Astrocyte (in vitro differentiated cells and primary cell): ENCODE results near the gene CSMD2. TPM values are rescaled to one million over a fixed set of nuclear protein-coding genes. Genes with fewer than 3 reads are reported as not detected.

Source experiments
- DNase-seq: peaks from one replicate; pipeline ENCODE4 v3.0.0-alpha.2; 2010; ENCODE audit warnings: low read depth
- FAIRE-seq: peaks from 2 replicates; lab custom pipeline; 2011; peaks lifted over from hg19 to GRCh38; lab: Jason Lieb, UNC
- H2AFZ ChIP-seq: 2 replicates; pipeline ENCODE4 v1.6.0; 2012; ENCODE audit warnings: low read depth, low read length, inconsistent platforms
- H3K27ac ChIP-seq: 2 replicates; pipeline ENCODE4 v1.5.1; 2011; ENCODE audit warnings: low read depth, low read length, inconsistent platforms
- H3K27me3 ChIP-seq: 2 replicates; pipeline ENCODE4 v1.6.0; 2011; ENCODE audit warnings: low read length, inconsistent platforms; ENCODE audit not compliant: insufficient read depth
- H3K36me3 ChIP-seq: 2 replicates; pipeline ENCODE4 v1.5.1; 2011; ENCODE audit warnings: low read length, inconsistent platforms; ENCODE audit not compliant: insufficient read depth
- H3K4me1 ChIP-seq: 2 replicates; pipeline ENCODE4 v1.5.1; 2011; ENCODE audit warnings: low read length, inconsistent platforms; ENCODE audit not compliant: insufficient read depth
- H3K4me2 ChIP-seq: 2 replicates; pipeline ENCODE4 v1.6.0; 2012; ENCODE audit warnings: low read length, inconsistent platforms
- H3K4me3 ChIP-seq: 2 replicates; pipeline ENCODE4 v1.5.1; 2011; ENCODE audit warnings: low read depth, mild to moderate bottlenecking, low read length, inconsistent platforms; ENCODE audit not compliant: insufficient read depth
- H3K79me2 ChIP-seq: 2 replicates; pipeline ENCODE4 v1.6.0; 2012; ENCODE audit warnings: mild to moderate bottlenecking, low read length, inconsistent platforms; ENCODE audit not compliant: insufficient read depth
- H3K9ac ChIP-seq: 2 replicates; pipeline ENCODE4 v1.6.0; 2012; ENCODE audit warnings: mild to moderate bottlenecking, low read length, inconsistent platforms
- H3K9me3 ChIP-seq: 2 replicates; pipeline ENCODE4 v1.5.1; 2012; ENCODE audit warnings: low read depth, mild to moderate bottlenecking, low read length, inconsistent platforms; ENCODE audit not compliant: insufficient read depth
- H4K20me1 ChIP-seq: 2 replicates; pipeline ENCODE4 v1.6.0; 2012; ENCODE audit warnings: low read length, inconsistent platforms; ENCODE audit not compliant: insufficient read depth
- H3K27ac Mint-ChIP-seq: one replicate; pipeline ENCODE4 v1.8.0; 2021; ENCODE audit warnings: mild to moderate bottlenecking, mixed read lengths; ENCODE audit not compliant: unreplicated experiment
- H3K27me3 Mint-ChIP-seq: one replicate; pipeline ENCODE4 v1.8.0; 2021; ENCODE audit warnings: low read depth, mixed read lengths; ENCODE audit not compliant: unreplicated experiment
- H3K36me3 Mint-ChIP-seq: one replicate; pipeline ENCODE4 v1.8.0; 2021; ENCODE audit warnings: low read depth, mixed read lengths; ENCODE audit not compliant: unreplicated experiment
- H3K4me1 Mint-ChIP-seq: one replicate; pipeline ENCODE4 v1.8.0; 2021; ENCODE audit warnings: low read depth, mixed read lengths; ENCODE audit not compliant: unreplicated experiment
- H3K4me3 Mint-ChIP-seq: one replicate; pipeline ENCODE4 v1.8.0; 2021; ENCODE audit warnings: mild to moderate bottlenecking, moderate library complexity, mixed read lengths; ENCODE audit not compliant: unreplicated experiment
- H3K9me3 Mint-ChIP-seq: one replicate; pipeline ENCODE4 v1.8.0; 2021; ENCODE audit warnings: mild to moderate bottlenecking, mixed read lengths; ENCODE audit not compliant: unreplicated experiment
- CTCF ChIP-seq: IDR thresholded peaks from 2 replicates; pipeline ENCODE4 v1.5.1; 2011; ENCODE audit warnings: low read depth, mild to moderate bottlenecking, inconsistent platforms, low read length, moderate library complexity; ENCODE audit not compliant: insufficient read depth
- EZH2 ChIP-seq: IDR thresholded peaks from 2 replicates; pipeline ENCODE4 v1.6.1; 2012; ENCODE audit warnings: mild to moderate bottlenecking, low read length, inconsistent platforms; ENCODE audit not compliant: insufficient read depth
- total RNA-seq: library from RNA; stranded (reverse); gene quantifications from 2 replicates; pipeline ENCODE4 v1.2.1, GENCODE V29; 2021

Gene CSMD2
- total RNA-seq, 1 donor from 2014 or later: 11.1 TPM

GRCh38 chr1:33719771-33720670 lies 445.0 kb downstream of the CSMD2 start:
- DNase-seq (peak; percentile 72), FAIRE-seq (no peak)
- Mint-ChIP-seq H3K27ac (no peak overlapping the region), H3K27me3 (peaks cover 6% of the 10 kb centered on the region), H3K36me3 (peaks cover 25% of the 10 kb centered on the region), H3K4me1 (no peaks in the 10 kb centered on the region), H3K4me3 (no peak overlapping the region), H3K9me3 (peaks cover 3% of the 10 kb centered on the region)
- H3K4me2 ChIP-seq: no peak overlapping the region
- H3K36me3 ChIP-seq: no peaks in the 10 kb centered on the region
- H4K20me1 ChIP-seq: no peaks in the 10 kb centered on the region
- H3K4me1 ChIP-seq: peaks cover 3% of the 10 kb centered on the region
- H3K4me3 ChIP-seq: no peak overlapping the region
- no peak overlapping the region for H3K9ac ChIP-seq
- no peak for TF ChIP-seq CTCF
- TF ChIP-seq EZH2: no peak
- no peaks in the 10 kb centered on the region for H3K27me3 ChIP-seq
- no peaks in the 10 kb centered on the region for H3K9me3 ChIP-seq
- no peak overlapping the region for H3K27ac ChIP-seq
- no peak overlapping the region for H2AFZ ChIP-seq
- H3K79me2 ChIP-seq: no peaks in the 10 kb centered on the region

- H3K4me3 ChIP-seq: no peak overlapping the region
- Mint-ChIP-seq H3K4me3 (no peak overlapping the region), H3K36me3 (peaks cover 23% of the 10 kb centered on the region), H3K4me1 (no peaks in the 10 kb centered on the region), H3K9me3 (no peaks in the 10 kb centered on the region), H3K27me3 (peaks cover 6% of the 10 kb centered on the region), H3K27ac (no peak overlapping the region)
- H4K20me1 ChIP-seq: no peaks in the 10 kb centered on the region
- no peak for FAIRE-seq
- H3K9ac ChIP-seq: no peak overlapping the region
- DNase-seq: no peak
- H3K27ac ChIP-seq: no peak overlapping the region
- H3K4me1 ChIP-seq: peaks cover 3% of the 10 kb centered on the region
- no peak overlapping the region for H3K4me2 ChIP-seq
- H3K79me2 ChIP-seq: no peaks in the 10 kb centered on the region
- TF ChIP-seq EZH2 (no peak), CTCF (no peak)
- no peaks in the 10 kb centered on the region for H3K9me3 ChIP-seq
- no peaks in the 10 kb centered on the region for H3K27me3 ChIP-seq
- no peaks in the 10 kb centered on the region for H3K36me3 ChIP-seq
- H2AFZ ChIP-seq: no peak overlapping the region
Measured at GRCh38 chr1:33719326-33719725, 445.7 kb downstream of the CSMD2 start.

GRCh38 chr1:33718186-33718585 lies 446.8 kb downstream of the CSMD2 start:
- H3K27ac Mint-ChIP-seq: no peak overlapping the region
- H4K20me1 ChIP-seq: no peaks in the 10 kb centered on the region
- H3K36me3 ChIP-seq: peaks cover 2% of the 10 kb centered on the region
- no peaks in the 10 kb centered on the region for H3K79me2 ChIP-seq
- H3K27me3 Mint-ChIP-seq: peaks cover 6% of the 10 kb centered on the region
- H3K27me3 ChIP-seq: no peaks in the 10 kb centered on the region
- no peak for FAIRE-seq
- no peak for DNase-seq
- H3K4me3 ChIP-seq: no peak overlapping the region
- no peak overlapping the region for H3K9ac ChIP-seq
- no peaks in the 10 kb centered on the region for H3K9me3 ChIP-seq
- H3K4me3 Mint-ChIP-seq: no peak overlapping the region
- peaks cover 3% of the 10 kb centered on the region for H3K4me1 ChIP-seq
- no peak overlapping the region for H2AFZ ChIP-seq
- no peak overlapping the region for H3K27ac ChIP-seq
- H3K9me3 Mint-ChIP-seq: no peaks in the 10 kb centered on the region
- no peak overlapping the region for H3K4me2 ChIP-seq
- H3K4me1 Mint-ChIP-seq: no peaks in the 10 kb centered on the region
- peaks cover 20% of the 10 kb centered on the region for H3K36me3 Mint-ChIP-seq
- TF ChIP-seq CTCF: no peak
- no peak for TF ChIP-seq EZH2
